GM18873 (cell line): ENCODE measurements around the gene ZP2.
"Not testable (repeated sequence)": the region's sequence is repeated elsewhere in the genome, so short reads cannot be mapped to it uniquely, and the experiment has no call there.

ENCODE experiments used
- ATAC-seq: cut with Tn5 transposase; IDR thresholded peaks from one replicate; pipeline ENCODE4 v1.9.1; 2021; ENCODE audit warnings: mild to moderate bottlenecking, moderate library complexity, moderate number of reproducible peaks; ENCODE audit not compliant: unreplicated experiment, low FRiP score

The ZP2 gene

DNA sequence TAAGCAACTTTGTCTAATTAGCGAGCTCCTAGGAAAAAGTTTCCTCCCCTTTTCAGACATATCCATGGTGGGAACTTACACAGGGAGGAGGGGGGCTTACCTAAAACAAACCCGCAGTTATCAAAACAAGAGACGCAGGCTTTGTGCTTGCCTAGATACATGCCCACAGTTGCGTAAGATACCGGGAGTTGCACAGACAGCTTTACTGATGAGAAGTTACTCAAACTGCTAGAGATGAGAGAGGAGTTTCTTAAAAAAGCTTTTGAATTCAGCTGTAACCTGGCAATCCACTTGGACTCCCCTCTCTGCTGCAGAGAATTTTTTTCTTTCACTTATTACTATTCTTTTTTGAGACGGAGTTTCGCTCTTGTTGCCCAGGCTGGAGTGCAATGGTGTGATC is 6.8 kb upstream of the ZP2 start:
- ATAC-seq, result no peak

DNA sequence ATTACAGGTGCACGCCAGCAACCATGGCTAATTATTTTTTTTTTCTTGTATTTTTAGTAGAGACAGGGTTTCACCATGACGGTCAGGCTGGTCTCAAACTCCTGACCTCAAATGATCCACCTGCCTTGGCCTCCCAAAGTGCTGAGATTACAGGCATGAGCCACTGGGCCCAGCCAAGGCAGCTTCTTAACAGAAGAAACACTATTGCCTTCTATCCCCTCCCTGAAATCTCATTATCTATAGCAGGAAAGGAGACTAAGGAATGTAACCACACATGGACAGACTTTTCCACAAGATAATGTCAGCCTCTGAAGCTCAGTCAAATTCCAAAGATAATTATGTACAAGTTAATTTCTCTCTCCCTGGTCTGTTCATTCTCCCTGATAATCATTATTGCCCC is 5.7 kb upstream of the ZP2 start:
- ATAC-seq, result no peak

DNA sequence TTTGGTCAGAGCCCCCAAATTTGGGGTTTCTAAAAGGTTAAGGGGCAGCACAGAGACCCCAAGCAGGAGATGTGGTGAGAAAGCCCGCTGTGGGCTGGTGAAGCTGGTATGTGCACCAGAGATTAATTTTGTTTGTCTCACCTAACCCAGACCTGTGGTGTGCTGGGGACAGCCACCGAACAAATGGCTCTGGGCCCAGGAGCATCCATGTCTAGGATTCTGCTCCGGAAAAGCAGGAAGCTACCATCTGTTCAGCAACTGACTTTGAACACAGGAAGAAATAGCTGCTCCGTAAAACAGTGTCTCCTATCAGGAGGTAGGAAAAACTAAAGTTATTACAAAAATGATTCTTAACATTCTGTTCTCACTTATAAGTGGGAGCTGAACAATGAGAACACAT is 2.7 kb upstream of the ZP2 start:
- ATAC-seq, result no peak

DNA sequence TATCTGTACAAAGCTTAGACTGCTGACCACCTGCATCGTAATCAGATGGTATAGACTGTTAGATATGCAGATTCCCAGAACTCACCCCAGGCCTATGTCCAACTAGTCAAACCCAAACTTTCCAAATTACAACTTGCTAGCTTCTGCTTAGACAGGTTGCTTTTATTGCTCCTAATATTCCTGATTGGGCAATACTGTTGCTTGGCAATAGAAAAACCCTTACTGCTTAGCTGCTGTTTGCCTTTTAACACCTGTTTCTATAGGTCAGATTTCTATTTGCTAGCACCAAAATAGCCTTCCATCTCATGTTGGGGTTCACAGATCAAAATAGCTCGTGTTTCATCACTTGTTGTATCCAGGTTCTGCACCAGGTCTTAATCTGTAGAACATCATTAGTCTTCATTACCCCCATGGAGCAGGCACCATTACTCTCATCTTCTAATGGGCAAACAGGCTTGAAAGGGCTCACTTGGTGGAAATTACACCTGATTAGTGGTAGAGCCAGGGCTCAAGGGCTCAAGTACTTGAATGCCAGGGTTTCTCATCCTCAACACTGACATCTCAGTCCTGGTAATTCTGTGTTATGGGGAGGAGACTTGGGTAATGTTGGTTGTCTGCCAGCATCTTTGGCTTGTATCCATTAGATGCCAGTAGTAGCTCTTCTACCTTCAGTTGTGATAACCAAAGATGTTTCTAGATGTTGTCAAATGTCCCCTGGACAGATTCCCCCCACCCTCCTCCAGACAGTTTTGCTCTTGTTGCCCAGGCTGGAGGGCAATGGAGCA is 2.7 kb downstream of the ZP2 start:
- no peak for ATAC-seq

DNA sequence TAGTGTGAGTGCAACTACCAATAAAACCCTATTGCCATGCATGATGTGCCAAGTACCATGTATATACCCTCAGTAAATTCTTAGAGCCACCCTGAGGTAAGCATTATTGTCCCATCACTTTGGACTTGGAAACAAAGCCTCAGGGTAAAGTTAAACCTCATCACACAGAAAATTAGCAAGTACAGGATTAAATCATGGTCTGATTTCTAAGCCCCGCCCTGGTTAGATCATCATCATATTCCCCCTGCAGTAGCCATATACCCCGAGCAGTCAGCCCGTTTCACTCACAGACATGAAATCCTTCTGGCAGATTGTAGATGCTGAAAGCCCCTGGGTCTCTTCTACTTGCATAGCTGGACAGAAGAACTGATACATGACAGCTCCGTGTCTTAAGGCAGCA is 4.8 kb downstream of the ZP2 start:
- ATAC-seq, result no peak

DNA sequence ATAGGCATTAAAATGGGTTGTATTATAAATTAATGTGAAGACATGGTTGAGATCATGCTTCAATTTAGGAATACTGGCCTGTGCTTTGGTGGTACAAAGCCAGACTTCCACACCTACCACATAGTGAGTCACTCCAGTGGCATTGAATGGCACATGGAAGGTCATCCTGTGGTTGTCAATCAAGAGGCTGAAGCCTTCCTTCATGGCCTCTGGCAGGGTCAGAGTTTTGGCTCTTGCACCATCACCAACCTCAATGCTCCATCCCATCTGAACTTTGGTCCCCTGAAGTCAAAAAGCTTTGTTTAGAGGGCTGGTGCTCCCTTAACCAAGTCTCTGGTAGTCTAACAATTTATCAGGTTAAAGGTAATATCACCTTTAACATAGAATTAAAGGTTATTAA is 6.1 kb downstream of the ZP2 start:
- ATAC-seq, result no peak

DNA sequence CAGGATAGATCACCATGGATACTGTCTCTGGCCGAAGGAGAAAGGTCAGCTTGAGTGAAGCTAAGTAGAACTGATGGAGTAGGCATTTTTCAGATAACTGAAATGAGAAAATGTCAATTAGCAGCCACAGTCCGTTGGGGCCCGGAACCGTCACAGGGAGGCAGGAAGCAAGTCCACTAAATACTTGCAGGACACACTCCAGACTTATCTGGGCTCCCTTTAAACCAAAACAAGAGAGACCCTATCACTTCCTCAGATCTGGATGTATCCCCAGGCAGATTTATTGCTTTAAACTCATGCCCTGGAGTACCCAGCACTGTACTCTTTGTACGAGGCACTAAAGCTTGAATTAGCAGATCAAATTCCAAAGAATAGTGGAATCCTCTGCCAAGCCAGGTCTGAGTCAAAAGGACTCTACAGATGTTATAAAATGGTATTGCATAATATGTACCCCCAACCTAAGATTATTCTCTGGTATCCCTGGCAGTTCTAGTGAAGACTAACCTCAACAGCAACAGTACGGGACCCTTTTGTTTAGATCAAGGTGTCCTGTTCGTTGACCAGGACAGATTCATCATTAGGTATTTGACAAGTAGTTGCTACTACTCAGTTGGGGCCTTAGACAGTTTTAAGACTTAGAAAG is 8.1 kb downstream of the ZP2 start:
- ATAC-seq, result no peak

DNA sequence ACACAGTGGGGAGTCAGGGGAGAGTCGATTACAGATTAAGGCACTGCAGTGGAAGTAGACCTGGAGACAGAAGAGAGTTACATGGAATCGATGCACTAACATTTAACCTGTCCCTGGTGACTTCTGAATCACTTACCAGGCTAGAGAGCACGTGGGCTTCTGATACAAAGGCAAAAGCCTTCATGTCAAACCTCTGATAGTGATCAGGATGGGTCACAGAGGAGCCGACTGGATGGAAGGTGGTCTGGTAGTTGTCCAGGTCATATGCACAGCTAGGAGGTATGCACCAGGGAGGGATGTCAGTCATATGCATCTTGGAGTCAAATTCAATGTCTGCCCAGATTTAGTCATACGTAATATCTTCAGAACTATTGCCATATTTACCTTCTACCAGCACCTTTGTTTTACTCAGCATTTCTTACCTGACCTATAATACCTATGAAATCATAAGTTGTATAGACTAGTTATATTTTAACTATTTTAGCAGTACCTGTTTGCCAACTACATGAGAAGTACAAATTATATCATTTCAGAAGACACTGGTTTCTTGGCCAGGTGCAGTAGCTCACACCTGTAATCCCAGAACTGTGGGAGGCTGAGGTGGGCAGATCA is 11.7 kb downstream of the ZP2 start:
- ATAC-seq, result no peak

DNA sequence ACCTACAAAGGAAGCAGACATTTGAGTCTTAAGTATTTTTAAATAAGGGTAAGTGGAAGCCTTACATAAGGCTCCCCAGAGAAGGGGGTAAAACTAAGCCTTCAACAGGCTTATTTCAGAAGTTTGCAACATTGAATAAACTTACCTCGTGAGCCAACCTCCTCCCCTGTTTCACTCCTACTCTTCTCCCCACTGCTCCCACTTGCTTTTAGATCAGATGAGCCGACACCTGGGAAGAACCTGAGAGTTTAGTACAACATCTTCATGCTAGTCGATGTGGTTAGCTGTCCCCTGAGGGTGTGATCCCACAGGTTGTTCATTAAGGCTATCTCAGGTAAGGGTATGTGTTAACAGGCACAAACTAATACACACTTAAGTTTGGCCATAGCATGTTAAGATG is 13.8 kb downstream of the ZP2 start:
- no peak for ATAC-seq

DNA sequence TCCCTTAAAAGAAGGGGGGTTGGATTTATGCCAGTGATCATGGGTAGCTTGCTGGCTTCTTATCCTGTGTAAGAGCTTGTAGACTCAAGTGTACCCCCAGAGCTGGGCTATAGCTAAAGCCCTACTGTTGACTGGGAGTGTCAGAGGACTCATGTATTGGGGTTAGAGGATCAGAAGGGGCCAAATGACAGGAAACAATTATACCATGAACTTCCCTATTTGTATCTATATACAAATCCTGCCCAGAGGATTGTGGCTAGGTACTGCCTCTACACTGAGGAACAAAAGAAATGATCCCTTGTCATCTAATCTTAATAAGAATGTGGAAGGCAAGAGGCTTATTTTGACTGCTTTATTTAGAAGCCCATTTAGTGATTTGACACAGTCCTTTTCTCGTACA is 14.3 kb downstream of the ZP2 start:
- ATAC-seq, result no peak

DNA sequence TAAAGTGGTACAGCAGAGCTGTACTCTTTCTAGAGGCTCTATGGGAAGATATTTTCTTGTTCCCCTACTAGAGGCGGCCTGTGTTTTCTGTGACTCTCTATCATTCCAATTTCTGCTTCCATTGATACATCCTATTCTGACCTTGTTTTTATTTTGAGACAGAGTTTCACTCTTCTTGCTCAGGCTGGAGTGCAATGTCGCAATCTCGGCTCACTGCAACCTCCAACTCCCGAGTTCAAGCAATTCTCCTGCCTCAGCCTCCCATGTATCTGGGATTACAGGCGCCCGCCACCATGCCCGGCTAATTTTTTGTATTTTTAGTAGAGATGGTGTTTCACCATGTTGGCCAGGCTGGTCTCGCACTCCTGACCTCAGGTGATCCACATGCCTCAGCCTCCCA is 16.0 kb downstream of the ZP2 start:
- ATAC-seq, result not testable (repeated sequence)

DNA sequence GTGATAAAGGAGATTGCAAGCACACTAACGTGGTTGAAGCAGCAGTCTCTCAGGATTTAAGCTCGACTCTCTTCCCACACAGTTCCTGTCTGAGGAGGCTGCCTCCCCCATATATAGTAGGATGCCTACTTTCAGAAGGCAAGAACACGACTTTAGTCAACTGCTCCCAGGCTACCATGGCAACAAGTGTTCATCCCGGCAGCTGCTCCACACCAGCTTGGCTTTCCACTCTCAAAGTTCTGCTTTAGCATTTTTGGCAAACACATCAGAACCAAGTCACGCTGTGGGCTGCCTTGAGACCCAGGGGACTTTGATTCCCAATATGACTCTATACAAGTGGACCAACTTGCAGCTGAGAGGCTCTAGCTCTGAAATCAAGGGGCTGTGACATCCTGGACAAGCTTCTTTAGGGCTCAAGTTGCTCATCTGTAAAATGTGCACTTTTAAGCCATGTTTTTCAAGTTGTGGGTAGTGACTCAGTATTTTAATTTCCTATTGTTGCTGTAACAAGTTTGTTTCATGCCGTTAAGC is 16.5 kb downstream of the ZP2 start:
- ATAC-seq, result no peak

DNA sequence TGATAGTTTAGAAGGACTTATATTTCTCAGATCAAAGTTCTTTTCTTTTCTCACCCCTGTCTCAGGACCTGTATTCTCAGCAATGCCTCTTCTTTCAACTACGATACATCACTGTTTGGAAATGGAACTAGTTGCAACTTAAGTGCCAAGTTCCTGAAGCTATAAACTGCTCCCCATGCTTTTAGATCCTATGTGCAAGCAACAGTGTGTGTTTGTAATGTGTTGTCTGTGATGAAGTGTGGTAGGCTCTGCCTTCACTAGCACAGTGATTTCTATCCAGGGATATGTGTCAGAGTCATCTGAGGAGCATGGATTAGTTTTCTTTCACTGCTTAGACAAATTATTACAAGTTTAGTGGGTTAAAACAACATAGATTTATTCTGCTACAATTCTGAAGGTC is 18.4 kb downstream of the ZP2 start:
- no peak for ATAC-seq

DNA sequence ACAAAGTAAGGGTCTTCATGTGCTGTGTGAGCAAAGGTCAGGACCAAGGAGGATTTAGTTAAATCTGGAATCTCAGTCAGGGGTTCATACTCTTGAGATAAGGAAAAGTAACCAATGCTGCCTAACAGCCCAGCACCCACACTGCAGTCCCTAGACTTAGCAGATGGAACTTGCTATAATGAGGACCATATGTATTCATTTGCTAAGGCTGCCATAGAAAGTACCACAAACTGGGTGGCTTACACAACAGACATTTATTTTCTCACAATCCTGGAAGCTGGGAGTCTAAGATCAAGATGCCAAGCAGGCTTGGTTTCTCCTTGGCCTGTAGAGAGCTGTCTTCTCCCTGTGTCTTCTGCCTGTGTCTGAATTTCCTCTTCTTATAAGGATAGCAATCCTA is 20.8 kb downstream of the ZP2 start:
- no peak for ATAC-seq

DNA sequence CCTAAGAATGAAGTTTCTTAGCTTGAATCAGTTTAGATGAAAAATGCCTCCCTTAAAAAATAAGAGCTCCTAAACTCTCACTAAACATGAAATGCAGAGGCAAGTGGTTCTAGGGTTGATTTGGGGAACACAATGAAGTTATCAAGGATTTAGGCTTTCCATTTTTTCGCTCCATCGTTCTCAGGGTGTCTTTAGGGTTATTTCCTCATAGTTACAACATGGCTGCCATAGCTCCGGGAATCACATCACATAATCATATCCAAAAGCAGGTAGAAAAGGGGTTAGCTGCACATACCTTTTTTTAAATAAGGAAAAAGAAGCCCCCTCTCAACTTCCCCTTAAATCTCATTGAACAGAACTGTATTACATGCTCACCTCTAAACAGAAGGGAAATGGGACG is 21.4 kb downstream of the ZP2 start:
- ATAC-seq, result no peak

DNA sequence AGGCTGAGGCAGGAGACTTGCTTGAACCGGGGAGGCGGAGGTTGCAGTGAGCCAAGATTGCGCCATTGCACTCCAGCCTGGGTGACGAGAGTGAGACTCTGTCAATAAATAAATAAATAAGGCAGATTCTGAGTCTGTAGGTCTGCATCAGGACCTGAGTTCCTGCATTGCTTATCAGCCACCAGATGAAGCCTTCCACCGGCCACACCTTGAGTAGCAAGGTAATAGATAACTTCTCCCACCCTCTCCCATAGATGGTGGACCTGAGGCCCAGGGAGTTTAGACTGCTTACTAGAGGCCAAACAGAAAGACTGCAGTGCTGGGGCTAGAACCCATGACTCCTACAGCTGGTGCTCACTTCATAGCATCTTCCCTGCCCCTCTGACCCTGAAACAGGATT is 22.1 kb downstream of the ZP2 start:
- ATAC-seq, result no peak

DNA sequence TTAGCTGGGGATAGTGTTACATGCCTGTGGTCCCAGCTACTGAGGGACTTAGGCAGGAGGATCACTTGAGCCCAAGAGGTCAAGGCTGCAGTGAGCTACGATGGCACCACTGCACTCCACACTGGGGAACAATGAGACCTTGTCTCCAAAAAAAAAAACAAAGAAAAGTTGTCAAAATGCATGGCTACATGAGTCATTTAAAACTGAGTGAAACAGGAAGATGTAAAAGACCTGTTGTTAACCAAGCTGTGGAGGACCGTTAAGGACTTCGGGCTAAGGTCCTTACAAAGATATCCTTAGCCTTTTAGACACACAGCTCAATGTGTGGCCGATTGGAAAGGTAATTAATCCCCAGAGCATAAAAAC is 25.1 kb downstream of the ZP2 start:
- ATAC-seq, result no peak

DNA sequence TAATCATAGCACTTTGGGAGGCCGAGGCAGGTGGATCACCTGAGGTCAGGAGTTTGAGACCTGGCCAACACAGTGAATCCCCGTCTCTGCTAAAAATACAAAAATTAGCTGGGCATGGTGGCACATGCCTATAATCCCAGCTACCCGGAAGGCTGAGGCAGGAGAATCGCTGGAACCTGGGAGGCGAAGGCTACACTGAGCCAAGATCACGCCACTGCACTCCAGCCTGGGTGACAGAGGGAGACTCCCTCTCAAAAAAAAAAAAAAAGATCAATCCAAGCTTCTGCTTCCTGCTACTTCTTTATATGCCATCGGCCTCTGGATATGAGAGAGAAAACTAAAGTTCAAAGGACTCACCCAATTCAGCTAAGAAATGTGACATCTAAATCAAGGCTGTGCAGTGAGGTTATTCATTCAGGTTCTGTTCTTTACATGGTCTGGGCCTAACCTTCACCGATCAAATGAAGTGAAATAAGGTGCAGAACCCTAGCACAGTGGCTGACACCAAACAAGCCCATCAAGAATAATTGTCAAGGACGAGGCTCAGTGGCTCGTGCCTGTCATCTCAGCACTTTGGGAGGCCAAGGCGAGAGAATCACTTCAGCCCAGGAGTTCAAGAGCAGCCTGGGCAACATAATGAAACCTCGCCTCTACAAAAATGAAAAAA is 25.6 kb downstream of the ZP2 start:
- ATAC-seq, result no peak

DNA sequence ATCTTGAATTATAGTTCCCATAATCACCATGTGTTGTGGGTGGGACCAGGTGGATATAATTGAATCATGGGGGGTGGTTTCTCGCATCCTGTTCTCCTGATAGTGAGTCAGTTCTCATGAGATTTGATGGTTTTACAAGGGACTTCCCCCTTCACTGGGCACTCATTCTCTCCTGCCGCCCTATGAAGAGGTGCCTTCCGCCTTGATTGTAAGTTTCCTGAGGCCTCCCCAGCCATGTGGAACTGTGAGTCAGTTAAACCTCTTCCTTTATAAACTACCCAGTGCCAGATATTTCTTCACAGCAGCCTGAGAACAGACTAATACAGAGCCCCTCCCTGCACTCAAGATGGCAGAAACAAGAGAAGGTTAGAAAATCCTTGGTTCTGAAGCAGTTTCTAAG is 26.5 kb downstream of the ZP2 start:
- ATAC-seq, result no peak

DNA sequence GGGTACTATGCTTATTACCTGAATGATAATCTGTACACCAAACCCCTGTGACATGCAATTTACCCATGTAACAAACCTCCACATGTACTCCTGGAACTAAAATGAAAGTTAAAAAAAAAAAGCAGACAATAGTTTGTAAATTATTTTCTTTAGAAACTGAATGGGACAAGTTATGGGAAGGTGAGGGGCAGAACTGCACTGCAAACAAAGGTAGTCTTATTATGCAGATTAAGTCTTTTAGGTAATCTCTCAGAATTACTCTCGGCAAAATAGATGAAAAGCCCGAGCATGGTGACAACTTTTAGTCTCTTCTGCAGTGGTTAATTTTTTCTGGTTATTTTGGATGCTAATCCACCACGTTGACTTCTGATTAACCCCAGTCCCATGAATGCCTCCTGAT is 27.4 kb downstream of the ZP2 start:
- ATAC-seq, result no peak

DNA sequence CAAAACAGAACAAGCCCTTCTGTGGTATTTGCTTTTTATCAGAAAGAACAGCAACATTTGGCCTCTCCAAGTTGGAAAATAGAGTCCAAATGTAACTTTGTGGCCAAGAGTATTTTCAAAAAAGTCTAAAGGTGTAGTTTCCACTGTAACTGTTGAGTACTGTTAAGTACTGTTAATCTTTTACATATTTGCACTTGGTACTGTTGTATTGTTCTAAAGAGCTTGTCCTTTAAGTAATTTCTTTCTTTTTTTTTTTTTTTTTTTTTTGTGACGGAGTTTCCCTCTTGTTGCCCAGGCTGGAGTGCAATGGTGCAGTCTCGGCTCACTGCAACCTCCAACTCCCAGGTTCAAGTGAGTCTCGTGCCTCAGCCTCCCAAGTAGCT is 31.4 kb downstream of the ZP2 start:
- ATAC-seq, result no peak
